MCF 10A (cell line): ENCODE measurements around the gene TIMM10B. TPM values are rescaled to one million over a fixed set of nuclear protein-coding genes. Genes with fewer than 3 reads are reported as not detected.
A peak's percentile ranks its signal among the peaks of the same experiment; 100 is the strongest.

ENCODE experiments used
- Bru-seq: library from RNA; stranded (reverse); fragments of 400-500 nt; gene quantifications from one replicate; lab custom pipeline; 2021; lab: Mats Ljungman, UMichigan
- BruChase-seq, 2 experiments: library from RNA; stranded (reverse); fragments of 400-500 nt; gene quantifications; one replicate each; lab custom pipeline; 2021; lab: Mats Ljungman, UMichigan
- BruUV-seq: library from RNA; stranded (reverse); fragments of 400-500 nt; replicated peaks from 2 replicates; lab custom pipeline; 2021; lab: Mats Ljungman, UMichigan
- CTCF ChIA-PET: fragments of 300-600 bp; sonication (Branson Sonifier 250); formaldehyde crosslinking; extraction: SDS; loops from one replicate; lab custom pipeline; 2021; ENCODE audit warnings: antibody characterized with exemption, inconsistent platforms; lab: Yijun Ruan, JAX
- POLR2A ChIA-PET: fragments of 300-600, 350-650 bp; sonication (Branson Sonifier 250); formaldehyde crosslinking; extraction: SDS; loops from one replicate; lab custom pipeline; 2020; ENCODE audit warnings: antibody characterized with exemption, inconsistent platforms; lab: Yijun Ruan, JAX
- DNase-seq: peaks from one replicate; pipeline ENCODE4 v3.0.0-alpha.2; 2018; ENCODE audit not compliant: unreplicated experiment
- H3K27ac Mint-ChIP-seq: one replicate; pipeline ENCODE4 v1.8.0; 2022; ENCODE audit warnings: mild to moderate bottlenecking, low read depth, mixed read lengths; ENCODE audit not compliant: unreplicated experiment
- H3K27me3 Mint-ChIP-seq: one replicate; pipeline ENCODE4 v1.8.0; 2022; ENCODE audit warnings: mixed read lengths; ENCODE audit not compliant: insufficient read depth, unreplicated experiment
- H3K36me3 Mint-ChIP-seq: one replicate; pipeline ENCODE4 v1.8.0; 2022; ENCODE audit warnings: mild to moderate bottlenecking, moderate library complexity, mixed read lengths; ENCODE audit not compliant: insufficient read depth, unreplicated experiment
- H3K4me1 Mint-ChIP-seq: one replicate; pipeline ENCODE4 v1.8.0; 2022; ENCODE audit warnings: mixed read lengths; ENCODE audit not compliant: insufficient read depth, unreplicated experiment
- H3K4me3 Mint-ChIP-seq: one replicate; pipeline ENCODE4 v1.8.0; 2022; ENCODE audit warnings: mild to moderate bottlenecking, moderate library complexity, mixed read lengths; ENCODE audit not compliant: unreplicated experiment
- H3K9me3 Mint-ChIP-seq: one replicate; pipeline ENCODE4 v1.8.0; 2022; ENCODE audit warnings: mixed read lengths; ENCODE audit not compliant: unreplicated experiment
- intact Hi-C: fragments of 100-400 bp; cut with micrococcal nuclease; formaldehyde crosslinking; loops from 2 replicates; pipeline ENCODE4 v1.14.1; 2022
- long read RNA-seq: library from polyadenylated mRNA; stranded (forward); transcript quantifications from one replicate; pipeline ENCODE4 v2.0.0, GENCODE V29; 2022
- total RNA-seq: library from RNA; stranded (reverse); gene quantifications from 2 replicates; pipeline ENCODE4 v1.2.3, GENCODE V29; 2022
- TF ChIP-seq, protein P1 (sequence below): fragments of 200-600 bp; IDR thresholded peaks from one replicate; pipeline ENCODE4 v1.8.0; 2022; ENCODE audit warnings: antibody characterized with exemption, mild to moderate bottlenecking; ENCODE audit not compliant: unreplicated experiment

Gene TIMM10B, protein sequence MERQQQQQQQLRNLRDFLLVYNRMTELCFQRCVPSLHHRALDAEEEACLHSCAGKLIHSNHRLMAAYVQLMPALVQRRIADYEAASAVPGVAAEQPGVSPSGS
- 36.2 and 42.1 TPM in 2 replicates for total RNA-seq
- Bru-seq, nascent RNA: percentile 96 among the genes with signal in this experiment
- percentile 99 among the genes with signal in this experiment for BruChase-seq, experiment 1, labeled RNA remaining after a 6-hour chase
- BruChase-seq, experiment 2, labeled RNA remaining after a 2-hour chase: percentile 99 among the genes with signal in this experiment
- long read RNA-seq, transcript TIMM10B-201 (3 exons, 2,840 nt): major isoform, 129 of 149 reads
- long read RNA-seq, transcript TIMM10B-205 (4 exons, 608 nt): minor isoform, 16 of 149 reads
- long read RNA-seq, partial matches to known transcripts: 0 of 149 reads
- long read RNA-seq, other reads (novel, unspliced or antisense): 2 of 149 reads

DNA sequence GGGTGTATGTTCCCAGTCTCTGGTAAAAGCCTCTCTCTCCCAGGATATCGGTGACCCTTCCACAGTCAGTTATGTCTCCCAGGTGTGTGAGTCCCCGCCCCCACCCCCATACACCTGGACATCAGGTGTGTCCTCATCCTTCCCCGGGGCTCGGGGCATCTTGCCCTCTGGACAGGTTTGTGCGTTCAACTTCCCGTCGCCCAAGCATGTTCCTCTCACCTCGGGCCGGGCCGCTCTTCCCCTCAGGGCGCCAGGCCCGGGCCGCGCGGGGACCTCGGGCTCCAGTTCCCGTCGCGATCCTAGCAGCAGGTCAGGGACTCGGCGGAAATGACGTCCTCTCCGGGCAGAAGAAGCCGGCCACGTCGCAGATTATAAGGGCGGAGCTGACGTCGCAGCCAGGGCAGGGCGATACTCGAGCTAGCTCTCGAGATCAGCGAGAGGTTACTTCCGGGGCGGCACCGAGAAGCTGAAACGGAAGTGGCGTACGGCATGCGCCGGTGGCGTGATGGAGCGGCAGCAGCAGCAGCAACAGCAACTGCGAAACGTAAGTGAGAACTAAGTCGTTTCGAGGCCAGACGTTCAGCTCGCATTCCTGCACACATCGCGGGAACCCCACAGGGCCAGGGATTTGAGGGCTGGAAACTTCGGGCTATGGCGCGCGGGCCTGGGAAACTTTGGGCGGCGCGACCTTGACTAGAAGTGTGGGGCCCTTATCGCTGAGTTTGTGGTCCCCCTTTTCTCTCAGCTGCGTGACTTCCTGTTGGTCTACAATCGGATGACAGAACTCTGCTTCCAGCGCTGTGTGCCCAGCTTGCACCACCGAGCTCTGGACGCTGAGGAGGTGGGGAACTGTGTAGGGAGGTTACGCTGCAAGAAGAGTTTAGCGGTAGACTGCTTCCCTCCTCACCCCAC, at the start of gene TIMM10B, which contains the start of gene ARFIP2:
TIMM10B (plus strand) TSS at position 490 of the 912 bp plus-strand sequence; CDS start at position 506, 16 bp downstream.
ARFIP2 (minus strand) TSS at position 320 of the 912 bp plus-strand sequence. CDS start 910 bp downstream, outside the sequence.
- no peaks in the 10 kb centered on the region for H3K27me3 Mint-ChIP-seq
- intact Hi-C loops: no loop called here
- no peaks in the 10 kb centered on the region for H3K9me3 Mint-ChIP-seq
- peak; percentile 96 for DNase-seq
- BruUV-seq: TSS peak; percentile 28
- H3K27ac Mint-ChIP-seq: peak within 1 kb of the TSS; percentile 99
- H3K4me3 Mint-ChIP-seq: peak within 1 kb of the TSS; percentile 93
- ChIA-PET CTCF (interaction anchor here (0.5 to 10.6 kb wide), 10 partner anchors 17 to 420 kb away, joined by 3 to 65 read pairs (median 4); no protein-coding TSS in a partner anchor), POLR2A (interaction anchor here (0.6 to 2.8 kb wide), 30 partner anchors 8 to 790 kb away, joined by 3 to 32 read pairs (median 6); partner anchors contain the start of genes APBB1, DNHD1, FHIP1B and MRPL17)
- H3K36me3 Mint-ChIP-seq: peaks cover 44% of the 10 kb centered on the region
- TF ChIP-seq, protein P1, sequence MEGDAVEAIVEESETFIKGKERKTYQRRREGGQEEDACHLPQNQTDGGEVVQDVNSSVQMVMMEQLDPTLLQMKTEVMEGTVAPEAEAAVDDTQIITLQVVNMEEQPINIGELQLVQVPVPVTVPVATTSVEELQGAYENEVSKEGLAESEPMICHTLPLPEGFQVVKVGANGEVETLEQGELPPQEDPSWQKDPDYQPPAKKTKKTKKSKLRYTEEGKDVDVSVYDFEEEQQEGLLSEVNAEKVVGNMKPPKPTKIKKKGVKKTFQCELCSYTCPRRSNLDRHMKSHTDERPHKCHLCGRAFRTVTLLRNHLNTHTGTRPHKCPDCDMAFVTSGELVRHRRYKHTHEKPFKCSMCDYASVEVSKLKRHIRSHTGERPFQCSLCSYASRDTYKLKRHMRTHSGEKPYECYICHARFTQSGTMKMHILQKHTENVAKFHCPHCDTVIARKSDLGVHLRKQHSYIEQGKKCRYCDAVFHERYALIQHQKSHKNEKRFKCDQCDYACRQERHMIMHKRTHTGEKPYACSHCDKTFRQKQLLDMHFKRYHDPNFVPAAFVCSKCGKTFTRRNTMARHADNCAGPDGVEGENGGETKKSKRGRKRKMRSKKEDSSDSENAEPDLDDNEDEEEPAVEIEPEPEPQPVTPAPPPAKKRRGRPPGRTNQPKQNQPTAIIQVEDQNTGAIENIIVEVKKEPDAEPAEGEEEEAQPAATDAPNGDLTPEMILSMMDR: no peak
- H3K4me1 Mint-ChIP-seq: peaks cover 17% of the 10 kb centered on the region

DNA sequence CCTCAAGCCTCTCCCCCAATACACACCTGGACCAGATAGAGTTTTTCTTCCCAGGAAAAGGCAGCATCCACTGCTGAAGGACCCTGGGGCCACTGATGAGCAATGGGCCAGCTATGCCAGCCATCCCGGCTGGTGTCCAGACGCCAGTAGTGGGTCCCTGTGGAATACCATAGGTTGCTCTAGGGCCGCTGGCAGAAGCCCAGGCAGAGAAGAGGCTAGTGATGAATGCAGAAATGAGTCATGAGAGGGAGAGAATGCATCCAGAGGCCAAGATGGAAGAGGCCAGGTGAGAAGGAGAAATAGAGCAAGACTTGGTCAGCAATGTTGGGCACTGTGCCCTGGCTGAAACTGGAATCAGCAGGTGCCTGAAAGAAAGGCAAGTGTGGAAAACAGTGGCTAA, 49.4 kb upstream of the TIMM10B start:
- Mint-ChIP-seq H3K4me1 (peaks cover 12% of the 10 kb centered on the region), H3K27me3 (no peaks in the 10 kb centered on the region), H3K27ac (no peak overlapping the region), H3K9me3 (no peaks in the 10 kb centered on the region), H3K4me3 (no peak overlapping the region), H3K36me3 (no peaks in the 10 kb centered on the region)
- TF ChIP-seq, protein P1: no peak
- peak; percentile 98 for DNase-seq
- ChIA-PET CTCF (interaction anchor here (0.6 to 6.9 kb wide), 4 partner anchors 11 to 68 kb away, joined by 3 to 55 read pairs (median 4); partner anchors contain the start of gene HPX), POLR2A (interaction anchor here (1.3 to 1.6 kb wide), 2 partner anchors 12 to 42 kb away, joined by 3 to 6 read pairs; partner anchors contain the start of gene SMPD1)
- BruUV-seq: no TSS peak
- intact Hi-C loops: loop anchor here (1.0 kb wide), 1 partner anchor 42 kb away; the partner anchor contains the start of gene SMPD1

DNA sequence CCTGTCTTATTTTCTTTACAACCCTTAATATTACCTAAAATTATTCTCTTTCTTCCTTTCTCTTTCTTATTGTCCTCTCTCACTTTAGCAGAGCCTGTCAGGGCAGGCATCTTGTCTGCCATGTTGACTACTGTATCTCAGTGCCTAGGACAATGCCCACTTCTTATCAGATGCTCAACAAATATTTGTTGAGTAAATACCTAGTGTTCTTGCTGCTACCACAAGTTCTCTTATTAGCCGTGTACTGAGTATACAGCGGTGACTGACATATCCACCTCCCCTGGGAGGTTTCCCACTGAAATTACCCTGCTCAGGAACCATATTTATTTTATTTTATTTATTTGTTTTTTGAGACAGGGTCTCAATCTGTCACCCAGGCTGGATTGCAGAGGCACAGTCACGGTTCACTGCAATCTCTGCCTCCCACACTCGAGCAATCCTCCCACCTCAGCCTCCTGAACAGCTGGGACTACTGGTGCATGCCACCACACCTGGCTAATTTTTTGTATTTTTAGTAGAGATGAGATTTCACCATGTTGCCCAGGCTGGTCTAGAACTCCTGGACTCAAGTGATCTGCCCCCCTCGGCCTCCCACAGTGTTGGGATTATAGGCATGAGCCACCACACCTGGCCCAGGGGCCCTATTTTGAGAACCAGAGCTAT, 47.2 kb upstream of the TIMM10B start:
- H3K4me1 Mint-ChIP-seq: peaks cover 12% of the 10 kb centered on the region
- H3K4me3 Mint-ChIP-seq: no peak overlapping the region
- intact Hi-C loops: no loop called here
- H3K27me3 Mint-ChIP-seq: no peaks in the 10 kb centered on the region
- no peak for DNase-seq
- no TSS peak for BruUV-seq
- CTCF ChIA-PET: interaction anchor here (0.6 to 6.9 kb wide), 5 partner anchors 9 to 1137 kb away, joined by 3 to 55 read pairs (median 10); partner anchors contain the start of gene HPX
- POLR2A ChIA-PET: no interaction called here
- no peaks in the 10 kb centered on the region for H3K36me3 Mint-ChIP-seq
- TF ChIP-seq, protein P1: no peak
- H3K27ac Mint-ChIP-seq: no peak overlapping the region
- H3K9me3 Mint-ChIP-seq: no peaks in the 10 kb centered on the region
